Subcutaneous adipose tissue (tissue), 4 donors: ENCODE data around the gene UGT1A8. TPM values are rescaled to one million over a fixed set of nuclear protein-coding genes. Genes with fewer than 3 reads are reported as not detected.

Experiments
- CTCF ChIP-seq: fragments of 450-650 bp; IDR thresholded peaks from one replicate; pipeline ENCODE4 v1.5.1; 2016; ENCODE audit warnings: low read depth, mild to moderate bottlenecking, control low read depth, antibody characterized with exemption, moderate library complexity
- total RNA-seq, 4 donors: library from RNA; depleted of rRNA; stranded (reverse); fragments of >200 nt; gene quantifications; one replicate each; pipeline ENCODE4 v1.1.0, GENCODE V29; 2016

The UGT1A8 gene
- total RNA-seq, 4 donors from 2014 or later = not detected

DNA sequence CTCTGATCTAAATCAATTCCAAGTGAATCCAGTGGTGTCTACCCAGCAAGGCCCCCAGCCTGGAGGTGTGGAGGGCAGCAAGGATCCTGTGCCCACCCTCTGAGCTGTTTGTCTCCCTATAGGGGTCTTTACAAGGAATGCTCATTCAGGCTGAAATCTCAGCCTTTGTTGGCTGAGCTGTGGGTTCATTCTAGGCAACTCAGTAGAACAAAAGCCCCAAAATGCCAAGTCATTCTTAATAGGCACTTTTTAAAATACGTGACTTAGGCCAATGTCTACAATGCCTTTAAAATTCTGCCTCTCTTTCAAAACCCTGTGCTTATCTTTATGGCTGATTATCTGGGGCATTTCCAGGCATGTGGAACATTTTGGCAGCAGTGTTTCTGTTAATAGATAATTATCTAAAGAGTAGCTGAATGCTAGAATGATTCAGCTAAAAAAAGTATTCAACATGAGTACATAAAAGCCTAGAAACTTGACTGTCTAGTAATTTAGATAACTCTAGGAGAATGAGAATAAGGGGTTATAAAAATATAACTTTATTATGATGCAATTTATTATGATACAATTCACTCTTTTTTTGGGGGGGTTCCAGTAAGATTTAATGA, 82.7 kb downstream of the UGT1A8 start:
- no peak for TF ChIP-seq CTCF

- TF ChIP-seq CTCF = no peak
Measured at GRCh38 chr2:233702238-233702637, 84.8 kb downstream of the UGT1A8 start.

DNA sequence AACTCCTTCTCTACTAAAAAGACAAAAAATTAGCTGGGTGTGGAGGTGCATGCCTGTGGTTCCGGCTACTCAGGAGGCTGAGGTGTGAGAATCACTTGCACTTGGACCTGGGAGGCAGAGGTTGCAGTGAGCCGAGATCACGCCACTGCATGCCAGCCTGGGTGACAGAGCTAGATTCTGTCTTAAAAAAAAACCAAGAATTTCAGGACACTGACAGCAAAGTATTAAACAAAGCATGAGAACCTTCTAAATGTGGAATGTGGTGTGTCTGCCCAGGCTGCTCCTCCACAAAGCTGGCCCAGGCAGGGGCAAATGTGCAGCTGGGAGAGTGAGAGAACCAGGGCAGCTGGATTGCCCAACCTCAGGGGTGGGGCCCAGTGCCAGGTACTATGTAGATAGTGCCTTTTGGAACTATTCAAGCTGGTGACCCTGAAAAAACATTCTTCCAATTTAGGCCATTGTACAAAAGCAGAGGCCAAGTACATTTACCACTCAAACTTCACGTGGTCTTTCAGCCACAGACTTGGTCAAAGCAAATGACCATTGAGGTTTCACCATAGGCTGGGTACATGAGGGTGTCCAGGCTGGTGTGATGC, 88.6 kb downstream of the UGT1A8 start:
- no peak for TF ChIP-seq CTCF

- no peak for TF ChIP-seq CTCF
Measured at GRCh38 chr2:233706720-233707119, 89.3 kb downstream of the UGT1A8 start.

GRCh38 chr2:233707940-233708644, 90.7 kb downstream of the UGT1A8 start:
- TF ChIP-seq CTCF = no peak

- TF ChIP-seq CTCF = no peak
Measured at GRCh38 chr2:233708942-233709341, 91.5 kb downstream of the UGT1A8 start.

DNA sequence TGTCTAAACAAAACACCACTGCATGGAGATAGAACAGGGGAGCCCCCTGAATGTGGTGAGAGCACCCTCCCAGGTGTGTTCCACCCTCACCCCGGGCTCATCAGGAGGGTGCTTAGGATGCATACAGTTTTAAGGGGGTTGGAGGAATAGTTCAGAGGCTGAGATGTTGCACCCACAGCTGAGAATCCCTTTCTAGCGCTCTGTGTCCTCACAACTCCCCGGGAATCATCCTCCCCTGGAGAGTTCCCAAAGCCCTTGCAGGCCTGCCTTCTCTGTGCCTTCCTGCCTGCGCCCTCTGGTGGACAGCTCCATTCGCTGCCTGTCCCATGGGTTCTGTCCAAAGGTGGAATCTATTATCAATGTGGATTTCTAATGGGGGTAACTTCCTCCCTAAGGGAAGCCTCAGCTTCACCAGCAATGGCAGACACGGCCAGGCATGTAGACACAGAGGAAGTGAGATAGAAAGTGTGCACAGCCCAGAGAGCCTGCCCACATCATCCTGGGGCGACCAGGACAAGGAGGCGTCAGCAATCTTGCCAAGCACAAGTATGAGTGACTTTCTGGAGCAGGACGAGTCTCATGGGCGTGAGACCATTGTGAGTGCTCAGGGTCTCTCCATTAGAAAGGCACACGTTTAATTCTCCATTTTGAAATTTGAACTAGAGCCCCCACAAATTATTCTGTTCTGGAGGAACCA, 94.0 kb downstream of the UGT1A8 start:
- TF ChIP-seq CTCF = no peak
